Activated T-helper 1 cell treated with Interleukin-2 at 50 U/mL for 16 hours (primary cell): ENCODE results near the gene LHPP.

Experiments used
- DNase-seq: peaks from one replicate; pipeline ENCODE4 v3.0.0-alpha.2; 2020; ENCODE audit warnings: low read depth

LHPP gene

GRCh38 chr10:124625831-124626238, 164.2 kb downstream of the LHPP start:
- no peak for DNase-seq

GRCh38 chr10:124626759-124627380, 165.2 kb downstream of the LHPP start:
- peak; percentile 35 for DNase-seq

GRCh38 chr10:124627866-124628675, 166.4 kb downstream of the LHPP start:
- no peak for DNase-seq

- no peak for DNase-seq
Observed at GRCh38 chr10:124628676-124629021, 167.0 kb downstream of the LHPP start.

GRCh38 chr10:124629415-124629814, 167.8 kb downstream of the LHPP start:
- no peak for DNase-seq

- no peak for DNase-seq
Observed at GRCh38 chr10:124629842-124630241, 168.2 kb downstream of the LHPP start.

GRCh38 chr10:124630551-124630950, 168.9 kb downstream of the LHPP start:
- no peak for DNase-seq

- DNase-seq = no peak
Observed at GRCh38 chr10:124632064-124632531, 170.5 kb downstream of the LHPP start.

- DNase-seq = no peak
Observed at GRCh38 chr10:124632566-124632965, 170.9 kb downstream of the LHPP start.

GRCh38 chr10:124636271-124636995, 174.8 kb downstream of the LHPP start:
- DNase-seq = peak; percentile 23

- no peak for DNase-seq
Observed at GRCh38 chr10:124637091-124637700, 175.6 kb downstream of the LHPP start.

GRCh38 chr10:124637746-124638145, 176.1 kb downstream of the LHPP start:
- no peak for DNase-seq

- no peak for DNase-seq
Observed at GRCh38 chr10:124639206-124639605, 177.6 kb downstream of the LHPP start.

- DNase-seq = no peak
Observed at GRCh38 chr10:124639646-124640045, 178.0 kb downstream of the LHPP start.

GRCh38 chr10:124640056-124640455, 178.4 kb downstream of the LHPP start:
- DNase-seq = no peak

- no peak for DNase-seq
Observed at GRCh38 chr10:124640538-124641231, 179.1 kb downstream of the LHPP start.

- peak; percentile 13 for DNase-seq
Observed at GRCh38 chr10:124641282-124642087, 179.9 kb downstream of the LHPP start.

- no peak for DNase-seq
Observed at GRCh38 chr10:124642088-124642710, 180.6 kb downstream of the LHPP start.

- no peak for DNase-seq
Observed at GRCh38 chr10:124643330-124644009, 181.8 kb downstream of the LHPP start.

GRCh38 chr10:124644236-124644635, 182.6 kb downstream of the LHPP start:
- no peak for DNase-seq
